ENCODE results near the gene HIPK3. TPM values are rescaled to one million over a fixed set of nuclear protein-coding genes. Genes with fewer than 3 reads are reported as not detected.

HIPK3 gene
- polyA plus RNA-seq, 1 donor from 2014 or later = 25.5 TPM

GRCh38 chr11:33256813-33257159, 395 bp upstream of the HIPK3 start:
- H3K27ac ChIP-seq (ENCODE audit: low read length) = peak overlapping the region; percentile 97

GRCh38 chr11:33257897-33258630, 883 bp downstream of the HIPK3 start:
- Histone ChIP-seq H3K36me3 (ENCODE audit: insufficient read depth, low read length) (no peaks in the 10 kb centered on the region), H3K9me2 (ENCODE audit: insufficient read depth, low read length) (no peaks in the 10 kb centered on the region), H3K4me2 (ENCODE audit: low read length) (peak overlapping the region; percentile 90), H2AFZ (ENCODE audit: low read depth, low read length) (peak overlapping the region; percentile 89), H3K27ac (ENCODE audit: low read length) (peak overlapping the region; percentile 97), H4K20me1 (ENCODE audit: insufficient read depth) (peaks cover 3% of the 10 kb centered on the region), H3K9ac (ENCODE audit: low read length) (peak overlapping the region; percentile 99), H3K4me3 (ENCODE audit: low read length) (peak overlapping the region; percentile 76), H3K79me2 (replicated peaks; ENCODE audit: insufficient read depth, low read length) (peaks cover 41% of the 10 kb centered on the region), H3K27me3 (ENCODE audit: insufficient read depth, low read depth, low read length) (no peaks in the 10 kb centered on the region), H3K9me3 (ENCODE audit: low read length) (no peaks in the 10 kb centered on the region), H3F3A (ENCODE audit: insufficient read depth, low read length, poor library complexity, severe bottlenecking) (peaks cover 6% of the 10 kb centered on the region)
- no peak for TF ChIP-seq EP300 (conservative IDR thresholded peaks at IDR 0.05; ENCODE audit: poor library complexity, severe bottlenecking)
- TF ChIP-seq REST (IDR thresholded peaks at IDR 0.05; ENCODE audit: borderline replicate concordance) = no peak
- TF ChIP-seq EZH2 (IDR thresholded peaks at IDR 0.05; ENCODE audit: borderline replicate concordance, insufficient read depth, low read length, poor library complexity, severe bottlenecking) = no peak
- peak; percentile 42 for TF ChIP-seq SMC3 (conservative IDR thresholded peaks at IDR 0.05; ENCODE audit: poor library complexity)
- peak; percentile 90 for TF ChIP-seq MXI1 (conservative IDR thresholded peaks at IDR 0.05; ENCODE audit: poor library complexity, severe bottlenecking)

More at GRCh38 chr11:33256813-33257159, 395 bp upstream of the HIPK3 start:
- H3K9ac ChIP-seq (ENCODE audit: low read length) = peak overlapping the region; percentile 99
- no peaks in the 10 kb centered on the region for H3K9me3 ChIP-seq (ENCODE audit: low read length)
- H3K9me2 ChIP-seq (ENCODE audit: insufficient read depth, low read length) = no peaks in the 10 kb centered on the region
- TF ChIP-seq CTCF (IDR thresholded peaks at IDR 0.05; ENCODE audit: poor library complexity, severe bottlenecking) (no peak), RAD21 (conservative IDR thresholded peaks at IDR 0.05) (no peak), SMC3 (conservative IDR thresholded peaks at IDR 0.05; ENCODE audit: poor library complexity) (no peak), EP300 (conservative IDR thresholded peaks at IDR 0.05; ENCODE audit: poor library complexity, severe bottlenecking) (no peak), REST (IDR thresholded peaks at IDR 0.05; ENCODE audit: borderline replicate concordance) (no peak), POLR2AphosphoS5 (IDR thresholded peaks at IDR 0.05) (no peak), TAF1 (IDR thresholded peaks at IDR 0.05; ENCODE audit: low read depth) (no peak), MXI1 (conservative IDR thresholded peaks at IDR 0.05; ENCODE audit: poor library complexity, severe bottlenecking) (no peak)
- H3K4me3 ChIP-seq (ENCODE audit: low read length) = peak overlapping the region; percentile 76
- no peaks in the 10 kb centered on the region for H3K27me3 ChIP-seq (ENCODE audit: insufficient read depth, low read depth, low read length)
- H2AFZ ChIP-seq (ENCODE audit: low read depth, low read length) = peak overlapping the region; percentile 76
- H3K79me2 ChIP-seq (replicated peaks; ENCODE audit: insufficient read depth, low read length) = peaks cover 28% of the 10 kb centered on the region
- peaks cover 6% of the 10 kb centered on the region for H3F3A ChIP-seq (ENCODE audit: insufficient read depth, low read length, poor library complexity, severe bottlenecking)
- H3K36me3 ChIP-seq (ENCODE audit: insufficient read depth, low read length) = no peaks in the 10 kb centered on the region
- H4K20me1 ChIP-seq (ENCODE audit: insufficient read depth) = peaks cover 3% of the 10 kb centered on the region
- H3K4me2 ChIP-seq (ENCODE audit: low read length) = peak overlapping the region; percentile 86

All from neural cell (in vitro differentiated cells).